ENCODE measurements around the gene IPMK. TPM values are rescaled to one million over a fixed set of nuclear protein-coding genes. Genes with fewer than 3 reads are reported as not detected.
"Not testable (repeated sequence)": the region's sequence is repeated elsewhere in the genome, so short reads cannot be mapped to it uniquely, and the experiment has no call there.

The IPMK gene
- polyA plus RNA-seq, 1 donor: 21.5 TPM

- peak overlapping the region; percentile 93 for H3K27ac ChIP-seq (ENCODE audit: low read length)
- H3K9me3 ChIP-seq (ENCODE audit: control insufficient read depth, low read depth, low read length): no peaks in the 10 kb centered on the region
- peak overlapping the region; percentile 66 for H3K4me3 ChIP-seq (ENCODE audit: low read length)
- H3K27me3 ChIP-seq (ENCODE audit: control insufficient read depth, insufficient read depth, low read length): no peaks in the 10 kb centered on the region
- 0% methylated on average over 3 of the region's 13 CpGs for WGBS (ENCODE audit: insufficient coverage, low lambda C conversion rate)
- DNase-seq: no peak
- H3K4me1 ChIP-seq (ENCODE audit: control insufficient read depth, insufficient read depth, low read length): peaks cover 8% of the 10 kb centered on the region
- no peaks in the 10 kb centered on the region for H3K36me3 ChIP-seq (ENCODE audit: control insufficient read depth, insufficient read depth, low read length)
These were observed 806 bp upstream of the IPMK start for GRCh38 chr10:58268454-58268945.

GRCh38 chr10:58266826-58267712 lies 625 bp downstream of the IPMK start:
- peak; percentile 75 to 86 for DNase-seq
- H3K9me3 ChIP-seq (ENCODE audit: control insufficient read depth, low read depth, low read length): no peaks in the 10 kb centered on the region
- H3K36me3 ChIP-seq (ENCODE audit: control insufficient read depth, insufficient read depth, low read length): no peaks in the 10 kb centered on the region
- WGBS (ENCODE audit: insufficient coverage, low lambda C conversion rate): no CpG with 5 or more reads among the region's 53 CpGs
- no peaks in the 10 kb centered on the region for H3K27me3 ChIP-seq (ENCODE audit: control insufficient read depth, insufficient read depth, low read length)
- peak overlapping the region; percentile 98 for H3K27ac ChIP-seq (ENCODE audit: low read length)
- peak overlapping the region; percentile 92 for H3K4me3 ChIP-seq (ENCODE audit: low read length)
- peaks cover 9% of the 10 kb centered on the region for H3K4me1 ChIP-seq (ENCODE audit: control insufficient read depth, insufficient read depth, low read length)

GRCh38 chr10:58266003-58266825 lies 1.5 kb downstream of the IPMK start:
- H3K4me3 ChIP-seq (ENCODE audit: low read length): peak overlapping the region; percentile 92
- WGBS (ENCODE audit: insufficient coverage, low lambda C conversion rate): no CpG with 5 or more reads among the region's 14 CpGs
- no peaks in the 10 kb centered on the region for H3K27me3 ChIP-seq (ENCODE audit: control insufficient read depth, insufficient read depth, low read length)
- H3K27ac ChIP-seq (ENCODE audit: low read length): peak overlapping the region; percentile 98
- peaks cover 9% of the 10 kb centered on the region for H3K4me1 ChIP-seq (ENCODE audit: control insufficient read depth, insufficient read depth, low read length)
- H3K36me3 ChIP-seq (ENCODE audit: control insufficient read depth, insufficient read depth, low read length): no peaks in the 10 kb centered on the region
- peak; percentile 68 to 86 for DNase-seq
- H3K9me3 ChIP-seq (ENCODE audit: control insufficient read depth, low read depth, low read length): no peaks in the 10 kb centered on the region

DNA sequence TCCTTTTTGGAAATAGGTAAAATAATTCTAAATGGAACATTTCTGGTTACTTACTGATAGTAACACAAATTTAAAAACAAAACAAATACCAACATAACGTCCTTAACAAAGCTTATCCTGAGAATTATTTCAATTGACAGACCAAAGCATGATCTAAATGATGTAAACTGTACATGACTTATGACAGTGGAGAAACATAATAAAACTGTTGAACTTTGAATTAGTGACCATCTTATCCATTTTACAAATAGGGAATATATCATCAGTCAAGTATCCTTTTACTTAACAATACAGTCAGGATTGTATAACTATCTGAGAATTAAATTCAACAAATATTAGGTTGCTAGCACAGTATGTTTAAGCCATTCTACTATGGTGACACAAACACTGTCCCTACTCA lies 2.4 kb downstream of the IPMK start:
- H3K36me3 ChIP-seq (ENCODE audit: control insufficient read depth, insufficient read depth, low read length): no peaks in the 10 kb centered on the region
- no peaks in the 10 kb centered on the region for H3K27me3 ChIP-seq (ENCODE audit: control insufficient read depth, insufficient read depth, low read length)
- DNase-seq: peak in 1 of 2 donors; percentile 58
- WGBS (ENCODE audit: insufficient coverage, low lambda C conversion rate): 13% methylated on average over 1 of the region's 1 CpG
- peaks cover 6% of the 10 kb centered on the region for H3K4me1 ChIP-seq (ENCODE audit: control insufficient read depth, insufficient read depth, low read length)
- H3K4me3 ChIP-seq (ENCODE audit: low read length): peak overlapping the region; percentile 92
- H3K9me3 ChIP-seq (ENCODE audit: control insufficient read depth, low read depth, low read length): no peaks in the 10 kb centered on the region
- H3K27ac ChIP-seq (ENCODE audit: low read length): peak overlapping the region; percentile 98

DNA sequence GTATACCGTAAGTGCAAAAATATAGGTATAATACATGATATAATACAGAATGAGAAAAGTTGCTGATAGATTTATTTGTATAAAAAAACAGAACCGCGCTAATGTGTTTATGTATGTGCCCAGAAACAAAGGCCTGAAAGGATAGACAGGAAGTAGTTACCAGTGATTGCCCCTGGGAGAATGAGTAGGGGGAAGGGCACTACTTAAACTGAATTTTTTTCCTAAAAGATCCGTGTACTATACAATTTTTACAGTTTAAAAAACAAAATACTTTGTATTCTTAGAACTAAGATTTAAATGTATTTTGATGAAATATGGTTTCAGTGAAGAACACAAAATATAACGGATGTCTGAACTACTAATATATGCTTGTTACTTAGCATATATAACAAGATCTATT lies 2.9 kb downstream of the IPMK start:
- 59% methylated on average over 4 of the region's 5 CpGs for WGBS (ENCODE audit: insufficient coverage, low lambda C conversion rate)
- H3K36me3 ChIP-seq (ENCODE audit: control insufficient read depth, insufficient read depth, low read length): no peaks in the 10 kb centered on the region
- DNase-seq: no peak
- peak overlapping the region; percentile 98 for H3K27ac ChIP-seq (ENCODE audit: low read length)
- H3K9me3 ChIP-seq (ENCODE audit: control insufficient read depth, low read depth, low read length): no peaks in the 10 kb centered on the region
- H3K4me3 ChIP-seq (ENCODE audit: low read length): peak overlapping the region; percentile 92
- H3K27me3 ChIP-seq (ENCODE audit: control insufficient read depth, insufficient read depth, low read length): no peaks in the 10 kb centered on the region
- peaks cover 6% of the 10 kb centered on the region for H3K4me1 ChIP-seq (ENCODE audit: control insufficient read depth, insufficient read depth, low read length)

GRCh38 chr10:58262766-58263165 lies 4.9 kb downstream of the IPMK start:
- no peak overlapping the region for H3K4me3 ChIP-seq (ENCODE audit: low read length)
- peaks cover 6% of the 10 kb centered on the region for H3K4me1 ChIP-seq (ENCODE audit: control insufficient read depth, insufficient read depth, low read length)
- H3K27me3 ChIP-seq (ENCODE audit: control insufficient read depth, insufficient read depth, low read length): no peaks in the 10 kb centered on the region
- H3K36me3 ChIP-seq (ENCODE audit: control insufficient read depth, insufficient read depth, low read length): peaks cover 3% of the 10 kb centered on the region
- H3K27ac ChIP-seq (ENCODE audit: low read length): no peak overlapping the region
- no peaks in the 10 kb centered on the region for H3K9me3 ChIP-seq (ENCODE audit: control insufficient read depth, low read depth, low read length)
- no peak for DNase-seq

- Histone ChIP-seq H3K9me3 (ENCODE audit: control insufficient read depth, low read depth, low read length) (peaks cover 3% of the 10 kb centered on the region), H3K4me1 (ENCODE audit: control insufficient read depth, insufficient read depth, low read length) (peaks cover 6% of the 10 kb centered on the region), H3K27me3 (ENCODE audit: control insufficient read depth, insufficient read depth, low read length) (no peaks in the 10 kb centered on the region), H3K27ac (ENCODE audit: low read length) (no peak overlapping the region), H3K36me3 (ENCODE audit: control insufficient read depth, insufficient read depth, low read length) (peaks cover 9% of the 10 kb centered on the region), H3K4me3 (ENCODE audit: low read length) (no peak overlapping the region)
- DNase-seq: no peak
These were observed 7.4 kb downstream of the IPMK start for GRCh38 chr10:58260334-58260733.

DNA sequence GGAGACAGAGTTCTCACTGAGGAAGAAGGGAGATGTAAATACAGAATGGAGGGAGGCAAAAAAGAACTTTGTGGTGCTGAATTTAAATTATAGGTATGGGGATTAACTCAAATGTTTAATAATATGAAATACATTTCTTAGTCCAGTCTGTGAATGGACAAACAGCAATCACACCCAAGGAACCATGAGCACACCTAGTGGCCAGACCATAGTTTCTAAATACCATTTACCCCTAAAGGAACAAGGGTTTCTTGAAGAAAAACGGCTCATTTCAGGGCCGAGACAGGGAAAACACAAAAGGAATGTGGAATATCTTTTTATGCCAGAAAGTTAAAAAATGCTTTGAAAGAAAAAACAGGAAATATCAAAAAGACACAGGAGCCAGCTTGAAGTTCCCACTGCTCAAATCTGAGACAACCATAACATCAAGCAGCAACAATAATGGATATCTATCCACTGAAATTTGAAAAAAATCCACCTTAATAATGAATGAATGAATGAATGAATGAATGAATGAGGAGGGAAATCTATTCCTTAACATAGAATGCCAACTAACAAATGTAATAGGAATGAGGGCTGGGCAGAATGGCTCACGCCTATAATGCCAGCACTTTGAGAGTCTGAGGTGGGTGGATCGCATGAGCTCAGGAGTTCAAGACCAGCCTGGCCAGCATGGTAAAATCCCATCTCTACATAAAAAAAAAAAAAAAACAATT lies 8.6 kb downstream of the IPMK start:
- Histone ChIP-seq H3K9me3 (ENCODE audit: control insufficient read depth, low read depth, low read length) (peaks cover 5% of the 10 kb centered on the region), H3K27ac (ENCODE audit: low read length) (no peak overlapping the region), H3K4me3 (ENCODE audit: low read length) (no peak overlapping the region), H3K4me1 (ENCODE audit: control insufficient read depth, insufficient read depth, low read length) (peaks cover 4% of the 10 kb centered on the region), H3K27me3 (ENCODE audit: control insufficient read depth, insufficient read depth, low read length) (no peaks in the 10 kb centered on the region), H3K36me3 (ENCODE audit: control insufficient read depth, insufficient read depth, low read length) (peaks cover 14% of the 10 kb centered on the region)
- 93% methylated on average over 2 of the region's 4 CpGs for WGBS (ENCODE audit: insufficient coverage, low lambda C conversion rate)
- no peak for DNase-seq

- Histone ChIP-seq H3K9me3 (ENCODE audit: control insufficient read depth, low read depth, low read length) (peaks cover 19% of the 10 kb centered on the region), H3K36me3 (ENCODE audit: control insufficient read depth, insufficient read depth, low read length) (peaks cover 14% of the 10 kb centered on the region), H3K27ac (ENCODE audit: low read length) (peak overlapping the region; percentile 47)
- H3K27me3 ChIP-seq (ENCODE audit: control insufficient read depth, insufficient read depth, low read length); H3K4me3 ChIP-seq (ENCODE audit: low read length); H3K4me1 ChIP-seq (ENCODE audit: control insufficient read depth, insufficient read depth, low read length): not testable (repeated sequence)
- peak in 1 of 2 donors; percentile 68 for DNase-seq
- WGBS (ENCODE audit: insufficient coverage, low lambda C conversion rate): 50% methylated on average over 1 of the region's 7 CpGs
These were observed 11.5 kb downstream of the IPMK start for GRCh38 chr10:58256013-58256780.
